Endodermal cell (in vitro differentiated cells): ENCODE measurements around the gene DRG2. TPM values are rescaled to one million over a fixed set of nuclear protein-coding genes. Genes with fewer than 3 reads are reported as not detected.

Source experiments
- DNase-seq: peaks from one replicate; pipeline ENCODE4 v3.0.0-alpha.2; 2017
- H3K27ac ChIP-seq: 2 replicates; pipeline ENCODE4 v1.5.1; 2013; ENCODE audit warnings: mild to moderate bottlenecking, low read depth, low read length, moderate library complexity
- H3K27me3 ChIP-seq: 2 replicates; pipeline ENCODE4 v1.6.1; 2013; ENCODE audit warnings: mild to moderate bottlenecking, low read length, moderate library complexity; ENCODE audit not compliant: insufficient read depth, control insufficient read depth, poor library complexity, severe bottlenecking
- H3K36me3 ChIP-seq: 2 replicates; pipeline ENCODE4 v1.7.0; 2013; ENCODE audit warnings: mild to moderate bottlenecking, low read length, moderate library complexity; ENCODE audit not compliant: control insufficient read depth, insufficient read depth
- H3K4me1 ChIP-seq: one replicate; pipeline ENCODE4 v1.7.0; 2013; ENCODE audit warnings: low read length; ENCODE audit not compliant: control insufficient read depth, insufficient read depth
- H3K4me3 ChIP-seq: 2 replicates; pipeline ENCODE4 v1.5.1; 2013; ENCODE audit warnings: mild to moderate bottlenecking, low read length, moderate library complexity
- H3K9ac ChIP-seq: 2 replicates; pipeline ENCODE4 v1.6.1; 2013; ENCODE audit warnings: mild to moderate bottlenecking, low read length, moderate library complexity; ENCODE audit not compliant: poor library complexity, severe bottlenecking; ENCODE audit errors: extremely low read depth
- H3K9me3 ChIP-seq: 2 replicates; pipeline ENCODE4 v1.6.1; 2013; ENCODE audit warnings: mild to moderate bottlenecking, low read length, moderate library complexity; ENCODE audit not compliant: control insufficient read depth
- H3K27ac Mint-ChIP-seq: 2 replicates; pipeline ENCODE4 v1.8.0; 2020; ENCODE audit warnings: mixed read lengths
- H3K27me3 Mint-ChIP-seq: 2 replicates; pipeline ENCODE4 v1.8.0; 2021; ENCODE audit warnings: mild to moderate bottlenecking, mixed read lengths; ENCODE audit not compliant: insufficient read depth
- H3K36me3 Mint-ChIP-seq: 2 replicates; pipeline ENCODE4 v1.8.0; 2020; ENCODE audit warnings: low read depth, mixed read lengths
- H3K4me1 Mint-ChIP-seq: 2 replicates; pipeline ENCODE4 v1.8.0; 2020; ENCODE audit warnings: mixed read lengths
- H3K4me3 Mint-ChIP-seq: 2 replicates; pipeline ENCODE4 v1.8.0; 2020; ENCODE audit warnings: mild to moderate bottlenecking, moderate library complexity, mixed read lengths
- H3K9me3 Mint-ChIP-seq: 2 replicates; pipeline ENCODE4 v1.8.0; 2020; ENCODE audit warnings: mild to moderate bottlenecking, mixed read lengths
- CTCF ChIP-seq: fragments of 200-600 bp; sonication (generic); conservative IDR thresholded peaks from 2 replicates; pipeline ENCODE4 v1.5.0; 2021; ENCODE audit warnings: antibody characterized with exemption, mild to moderate bottlenecking
- WGBS, 2 experiments: methylation state at CpG; one replicate each; pipeline versions ENCODE4 v1.1.5 to v1.1.7; 2013; ENCODE audit warnings: missing lambda C conversion rate in 2 of 2, mixed read lengths in 1 of 2; ENCODE audit not compliant: insufficient coverage in 1 of 2, insufficient read length in 1 of 2; 5-methylcytosine and 5-hydroxymethylcytosine counted together
- total RNA-seq, 2 donors: library from RNA; stranded (reverse); fragmentation: NEBNext Ultra II Directional in 1 of 2; extraction: Animal tissue kit (Norgen Biotek cat#: 25700) in 1 of 2; gene quantifications; 2 replicates in 1 of 2; 3 replicates in 1 of 2; pipeline ENCODE4 v1.2.1, GENCODE V29; 2021

DRG2 gene
- total RNA-seq, 2 donors from 2014 or later = 45.1 to 49.9 TPM

DNA sequence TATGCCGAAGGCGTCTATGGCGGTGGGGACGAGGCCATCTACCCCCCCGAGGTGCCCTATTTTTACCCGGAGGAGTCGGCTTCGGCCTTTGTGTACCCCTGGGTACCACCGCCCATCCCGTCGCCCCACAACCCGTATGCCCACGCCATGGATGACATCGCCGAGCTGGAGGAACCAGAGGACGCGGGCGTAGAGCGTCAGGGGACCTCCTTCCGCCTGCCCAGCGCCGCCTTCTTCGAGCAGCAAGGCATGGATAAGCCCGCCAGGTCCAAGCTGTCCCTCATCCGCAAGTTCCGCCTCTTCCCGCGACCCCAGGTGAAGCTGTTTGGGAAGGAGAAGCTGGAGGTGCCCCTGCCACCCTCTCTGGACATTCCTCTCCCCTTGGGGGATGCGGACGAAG, 32.2 kb downstream of the DRG2 start:
- Histone ChIP-seq H3K36me3 (no peaks in the 10 kb centered on the region), H3K27me3 (no peaks in the 10 kb centered on the region), H3K4me3 (no peak overlapping the region), H3K9ac (no peak overlapping the region), H3K9me3 (no peaks in the 10 kb centered on the region), H3K27ac (no peak overlapping the region), H3K4me1 (no peaks in the 10 kb centered on the region)
- Mint-ChIP-seq H3K4me3 (no peak overlapping the region), H3K9me3 (peaks cover 9% of the 10 kb centered on the region), H3K36me3 (no peaks in the 10 kb centered on the region), H3K27me3 (peaks cover 3% of the 10 kb centered on the region), H3K4me1 (no peaks in the 10 kb centered on the region), H3K27ac (no peak overlapping the region)
- no peak for TF ChIP-seq CTCF
- no peak for DNase-seq
- WGBS, 2 experiments = 89 to 96% methylated on average over 20 to 30 of the region's 30 CpGs

DNA sequence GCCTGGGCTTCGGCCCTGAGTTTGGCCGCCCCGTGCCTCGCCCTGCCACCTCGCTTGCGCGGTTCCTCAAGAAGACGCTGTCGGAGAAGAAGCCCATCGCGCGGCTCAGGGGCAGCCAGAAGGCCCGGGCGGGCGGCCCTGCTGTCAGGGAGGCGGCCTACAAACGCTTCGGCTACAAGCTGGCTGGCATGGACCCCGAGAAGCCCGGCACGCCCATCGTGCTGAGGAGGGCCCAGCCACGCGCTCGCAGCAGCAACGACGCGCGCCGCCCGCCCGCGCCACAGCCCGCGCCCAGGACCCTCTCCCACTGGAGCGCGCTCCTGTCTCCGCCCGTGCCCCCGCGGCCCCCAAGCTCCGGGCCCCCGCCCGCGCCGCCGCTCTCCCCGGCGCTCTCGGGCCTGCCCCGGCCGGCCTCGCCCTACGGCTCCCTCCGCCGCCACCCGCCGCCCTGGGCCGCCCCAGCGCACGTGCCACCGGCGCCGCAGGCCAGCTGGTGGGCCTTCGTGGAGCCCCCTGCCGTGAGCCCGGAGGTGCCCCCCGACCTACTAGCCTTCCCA, 32.8 kb downstream of the DRG2 start:
- no peak overlapping the region for H3K4me3 Mint-ChIP-seq
- no peak for DNase-seq

GRCh38 chr17:18121144-18121910, 33.6 kb downstream of the DRG2 start:
- H3K4me3 ChIP-seq = no peak overlapping the region
- H3K4me3 Mint-ChIP-seq = no peak overlapping the region
- no peak overlapping the region for H3K27ac Mint-ChIP-seq
- no peaks in the 10 kb centered on the region for H3K4me1 Mint-ChIP-seq
- H3K27me3 ChIP-seq = no peaks in the 10 kb centered on the region
- DNase-seq = no peak
- H3K4me1 ChIP-seq = no peaks in the 10 kb centered on the region
- H3K36me3 ChIP-seq = no peaks in the 10 kb centered on the region
- peaks cover 9% of the 10 kb centered on the region for H3K9me3 Mint-ChIP-seq
- peaks cover 3% of the 10 kb centered on the region for H3K27me3 Mint-ChIP-seq
- H3K9me3 ChIP-seq = no peaks in the 10 kb centered on the region
- TF ChIP-seq CTCF = no peak
- 94 to 95% methylated on average over 38 to 54 of the region's 54 CpGs for WGBS, 2 experiments
- no peaks in the 10 kb centered on the region for H3K36me3 Mint-ChIP-seq
- no peak overlapping the region for H3K9ac ChIP-seq
- H3K27ac ChIP-seq = no peak overlapping the region

More for the DNA sequence above, 32.8 kb downstream of the DRG2 start:
- 96 to 98% methylated on average over 43 to 68 of the region's 68 CpGs for WGBS, 2 experiments
- Mint-ChIP-seq H3K27me3 (peaks cover 3% of the 10 kb centered on the region), H3K4me1 (no peaks in the 10 kb centered on the region), H3K27ac (no peak overlapping the region), H3K36me3 (no peaks in the 10 kb centered on the region), H3K9me3 (peaks cover 9% of the 10 kb centered on the region)
- Histone ChIP-seq H3K4me3 (no peak overlapping the region), H3K9ac (no peak overlapping the region), H3K27ac (no peak overlapping the region), H3K36me3 (no peaks in the 10 kb centered on the region), H3K27me3 (no peaks in the 10 kb centered on the region), H3K9me3 (no peaks in the 10 kb centered on the region), H3K4me1 (no peaks in the 10 kb centered on the region)
- TF ChIP-seq CTCF = no peak
